ENCODE measurements around the gene LCN9.

Gene LCN9

DNA sequence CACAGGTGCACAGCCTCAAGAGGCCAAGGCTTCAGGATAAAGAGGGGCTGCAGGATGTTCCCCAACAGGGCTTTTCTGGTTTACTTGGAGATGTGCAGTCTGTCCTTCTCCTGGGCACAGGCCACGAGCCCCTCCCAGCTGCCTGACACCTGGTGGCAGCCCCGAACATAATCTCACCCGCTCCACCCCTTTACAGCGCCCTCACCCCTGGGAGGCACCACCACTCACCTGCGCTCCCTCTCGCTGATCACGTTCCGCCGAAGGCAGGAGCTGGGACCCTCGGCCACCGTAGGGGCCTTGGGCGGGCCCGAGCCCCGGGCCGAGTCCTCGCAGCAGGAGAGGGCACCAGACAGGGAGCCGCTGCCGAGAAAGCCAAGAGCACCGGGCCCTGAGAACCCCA is 35.7 kb downstream of the LCN9 start:
- no peak for DNase-seq (ENCODE audit: low spot score)

DNA sequence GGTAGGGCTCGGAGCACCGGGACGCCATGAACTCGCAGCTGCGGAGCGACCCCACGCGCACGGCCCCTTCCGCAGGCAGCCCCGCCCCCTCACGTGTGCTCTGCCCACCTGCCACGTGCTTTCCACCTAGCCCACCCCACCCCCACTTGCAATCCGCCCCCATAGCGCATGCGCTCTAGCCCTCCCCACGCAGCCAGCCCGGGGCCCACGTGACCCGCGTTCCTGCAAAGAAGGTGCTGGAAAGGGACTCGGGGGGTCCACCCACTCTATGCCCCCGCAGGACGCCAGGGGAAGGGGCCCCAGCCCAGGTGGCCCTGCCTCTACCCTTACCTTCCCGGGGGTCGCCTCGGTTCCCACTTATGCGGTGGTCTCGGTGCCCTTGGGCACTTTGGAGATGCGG is 36.3 kb downstream of the LCN9 start, which contains the start of gene SOHLH1:
TSS of gene SOHLH1 (minus strand) at position 42 of the 400 bp plus-strand sequence. CDS start at position 28, 14 bp downstream.
- no peak for DNase-seq (ENCODE audit: low spot score)

DNA sequence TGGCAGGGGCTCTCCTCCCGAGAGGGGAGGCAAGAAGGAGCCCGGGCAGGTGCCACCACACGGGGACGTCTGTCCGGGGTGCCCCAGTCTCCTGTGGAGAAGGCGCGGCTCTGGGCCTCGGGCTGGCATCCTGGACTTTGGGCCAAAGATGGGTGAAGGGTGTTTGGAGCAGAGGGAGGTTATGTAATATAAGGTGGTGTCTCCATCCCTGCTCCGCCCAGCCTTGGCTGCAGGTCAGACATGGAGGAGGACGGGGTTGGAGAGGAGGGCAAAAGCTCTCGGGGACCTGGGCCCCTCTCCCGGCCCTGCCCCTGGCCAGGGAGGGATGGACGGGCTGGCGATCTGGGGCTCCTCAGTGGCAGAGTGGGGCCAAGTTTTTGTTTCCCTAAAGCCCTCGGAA is 37.4 kb downstream of the LCN9 start:
- DNase-seq (ENCODE audit: low spot score) = no peak

DNA sequence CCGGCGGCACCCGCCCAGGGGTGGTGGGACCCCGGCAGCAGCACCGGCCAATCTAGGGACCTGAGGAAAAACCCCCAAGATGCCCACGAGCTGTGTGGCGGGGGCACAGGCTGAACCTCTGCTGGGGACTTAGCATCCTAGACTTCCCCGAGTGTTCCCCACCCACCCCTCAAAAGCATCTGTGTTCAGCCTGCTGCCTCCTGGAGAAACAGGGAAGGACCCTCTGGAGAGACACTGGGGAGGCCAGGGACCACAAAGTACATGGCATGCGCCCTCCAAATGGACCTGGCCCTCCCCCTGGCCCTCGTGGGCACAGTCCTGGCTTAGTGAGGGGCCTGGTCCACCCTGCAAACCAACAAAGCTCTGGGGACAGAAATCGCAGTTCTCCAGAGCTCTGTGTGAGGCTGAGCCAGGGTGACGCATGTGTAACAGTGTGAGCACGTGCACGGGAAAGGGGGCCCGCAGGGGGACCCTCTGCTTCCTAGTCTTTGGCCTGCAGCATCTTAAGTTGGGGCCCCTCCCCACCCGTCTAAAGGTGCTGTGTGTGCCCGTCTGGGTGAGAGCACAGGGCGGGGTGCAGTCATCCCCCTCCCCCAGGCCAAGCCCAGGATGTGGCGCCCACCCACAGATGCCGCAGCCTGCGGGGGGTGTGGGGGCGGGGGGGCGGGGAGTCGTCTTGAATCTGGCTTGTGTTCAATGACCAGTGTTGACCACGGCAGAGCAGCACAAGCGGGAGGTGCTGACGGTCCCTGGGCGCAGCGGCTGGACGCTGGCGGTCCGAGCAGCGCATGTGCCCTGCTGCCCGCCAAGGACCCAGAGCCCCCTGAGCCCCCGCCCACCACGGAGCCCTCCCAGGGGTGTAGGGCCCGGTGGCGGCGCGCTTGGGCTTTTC is 38.2 kb downstream of the LCN9 start:
- no peak for DNase-seq (ENCODE audit: low spot score)

DNA sequence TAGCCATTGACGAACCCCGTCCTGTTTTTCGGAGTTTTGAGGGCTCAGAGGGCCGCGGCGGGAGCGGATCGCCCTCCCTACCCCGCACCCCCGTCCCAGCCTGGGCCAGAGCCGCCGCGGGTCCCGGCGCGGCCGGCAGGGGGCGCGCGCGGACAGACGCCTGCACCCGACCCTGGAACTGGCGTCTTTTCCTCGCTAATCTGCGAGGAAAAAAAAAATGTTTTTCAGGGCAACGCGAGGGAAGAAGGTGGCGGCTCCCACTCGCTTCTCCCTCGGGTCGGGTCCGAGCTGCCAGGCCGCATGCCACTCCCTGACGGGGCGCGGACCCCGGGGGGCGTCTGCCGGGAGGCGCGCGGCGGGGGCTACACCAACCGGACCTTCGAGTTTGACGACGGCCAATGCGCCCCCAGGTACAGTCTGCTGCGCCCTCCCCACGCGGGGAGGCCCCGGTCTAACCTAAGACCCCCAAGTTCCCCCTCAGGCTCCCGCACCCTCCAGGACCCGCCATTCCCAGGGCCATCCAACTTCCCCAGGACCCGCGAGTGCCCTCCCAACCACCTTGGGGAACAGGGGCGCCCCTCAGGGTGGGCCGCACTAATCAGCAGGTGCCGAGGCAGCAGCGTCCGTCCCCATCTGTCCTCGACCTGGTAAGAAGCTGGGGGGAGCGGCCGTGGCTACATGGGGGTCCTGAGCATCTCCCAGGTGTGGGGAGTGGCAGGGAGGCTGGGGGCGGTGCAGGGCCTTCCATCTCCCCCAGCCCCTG is 39.0 kb downstream of the LCN9 start, which contains the start of gene KCNT1:
TSS of gene KCNT1 (plus strand) at position 227 of the 763 bp plus-strand sequence. CDS start at position 301, 74 bp downstream.
- DNase-seq (ENCODE audit: low spot score) = peak; percentile 38

DNA sequence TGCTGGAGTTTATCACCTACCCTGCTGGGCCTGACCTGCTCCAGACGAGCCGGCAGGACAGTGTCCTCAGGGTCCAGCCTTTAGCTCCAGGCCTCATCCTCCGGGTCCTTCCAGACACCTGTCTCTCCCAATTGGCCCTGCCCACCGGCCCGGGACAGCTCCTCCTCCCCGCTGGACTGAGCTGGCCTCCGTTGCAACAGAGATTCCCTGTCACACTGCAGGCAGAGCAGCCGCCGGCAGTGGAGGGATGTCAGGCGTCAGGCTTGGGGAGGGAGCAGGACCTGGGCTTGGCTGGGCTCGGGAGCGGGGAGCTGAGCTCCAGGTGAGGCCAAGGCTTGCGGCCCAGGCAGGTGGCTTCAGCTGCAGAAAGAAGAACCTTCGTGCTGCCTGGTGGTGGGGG is 40.6 kb downstream of the LCN9 start:
- DNase-seq (ENCODE audit: low spot score) = no peak

DNA sequence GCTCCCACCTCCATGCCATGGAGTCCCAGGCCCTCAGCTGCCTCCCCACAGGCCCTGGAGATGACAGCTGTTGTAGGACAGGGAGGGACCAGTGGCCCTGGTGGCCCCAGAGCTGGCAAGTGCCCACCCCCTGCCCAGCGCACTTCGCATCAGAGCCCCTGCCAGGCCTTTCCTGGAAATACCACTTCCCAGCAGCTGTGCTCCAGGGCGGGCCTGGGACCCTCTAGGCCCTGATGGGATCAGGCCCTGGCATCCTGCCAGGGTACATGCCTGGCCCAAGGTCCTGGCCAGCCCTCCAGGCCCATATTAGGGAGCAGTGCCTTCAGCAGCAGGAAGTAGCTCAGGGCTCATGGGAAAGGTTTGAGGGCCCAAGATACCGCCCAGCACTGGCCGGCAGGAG is 41.4 kb downstream of the LCN9 start:
- DNase-seq (ENCODE audit: low spot score) = no peak

DNA sequence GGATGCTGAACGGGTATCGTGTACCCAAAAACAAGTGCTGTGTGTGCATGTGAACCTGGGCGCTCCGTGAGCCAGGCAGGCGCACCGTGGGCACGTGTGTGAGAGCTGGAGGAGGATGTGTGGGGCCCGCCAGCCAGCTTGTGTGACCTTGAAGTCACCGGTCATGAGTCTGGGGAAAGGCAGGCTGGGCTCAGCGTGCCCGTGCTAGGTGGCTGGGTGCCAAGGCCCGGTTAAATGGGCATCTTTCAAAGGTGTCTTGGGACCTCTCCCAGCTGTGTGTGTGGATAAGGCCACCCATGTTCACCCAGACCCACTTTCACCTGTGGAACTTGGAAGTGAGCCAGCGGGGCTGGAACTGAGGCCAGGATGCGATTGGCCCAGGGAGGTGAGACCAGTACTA is 42.3 kb downstream of the LCN9 start:
- DNase-seq (ENCODE audit: low spot score) = no peak

DNA sequence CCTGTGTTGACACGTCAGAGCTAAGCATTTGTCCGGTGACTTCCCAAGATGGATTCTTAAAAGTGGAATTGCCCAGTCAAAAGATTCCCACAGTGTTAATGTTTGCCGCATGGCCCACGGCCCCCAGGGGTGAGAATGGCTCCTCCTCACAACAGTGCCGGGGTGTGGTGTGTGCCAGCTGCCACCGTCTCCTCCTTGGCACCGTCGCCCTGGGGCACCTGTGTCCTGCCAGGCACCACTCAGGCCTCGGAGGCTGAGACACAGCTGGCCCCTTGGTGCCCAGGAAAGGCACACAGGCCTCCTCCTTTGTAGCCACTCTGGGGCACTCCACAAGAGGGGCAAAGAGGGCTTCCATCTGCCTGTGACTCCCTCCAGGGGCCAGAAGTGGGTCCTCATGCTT is 43.2 kb downstream of the LCN9 start:
- no peak for DNase-seq (ENCODE audit: low spot score)

DNA sequence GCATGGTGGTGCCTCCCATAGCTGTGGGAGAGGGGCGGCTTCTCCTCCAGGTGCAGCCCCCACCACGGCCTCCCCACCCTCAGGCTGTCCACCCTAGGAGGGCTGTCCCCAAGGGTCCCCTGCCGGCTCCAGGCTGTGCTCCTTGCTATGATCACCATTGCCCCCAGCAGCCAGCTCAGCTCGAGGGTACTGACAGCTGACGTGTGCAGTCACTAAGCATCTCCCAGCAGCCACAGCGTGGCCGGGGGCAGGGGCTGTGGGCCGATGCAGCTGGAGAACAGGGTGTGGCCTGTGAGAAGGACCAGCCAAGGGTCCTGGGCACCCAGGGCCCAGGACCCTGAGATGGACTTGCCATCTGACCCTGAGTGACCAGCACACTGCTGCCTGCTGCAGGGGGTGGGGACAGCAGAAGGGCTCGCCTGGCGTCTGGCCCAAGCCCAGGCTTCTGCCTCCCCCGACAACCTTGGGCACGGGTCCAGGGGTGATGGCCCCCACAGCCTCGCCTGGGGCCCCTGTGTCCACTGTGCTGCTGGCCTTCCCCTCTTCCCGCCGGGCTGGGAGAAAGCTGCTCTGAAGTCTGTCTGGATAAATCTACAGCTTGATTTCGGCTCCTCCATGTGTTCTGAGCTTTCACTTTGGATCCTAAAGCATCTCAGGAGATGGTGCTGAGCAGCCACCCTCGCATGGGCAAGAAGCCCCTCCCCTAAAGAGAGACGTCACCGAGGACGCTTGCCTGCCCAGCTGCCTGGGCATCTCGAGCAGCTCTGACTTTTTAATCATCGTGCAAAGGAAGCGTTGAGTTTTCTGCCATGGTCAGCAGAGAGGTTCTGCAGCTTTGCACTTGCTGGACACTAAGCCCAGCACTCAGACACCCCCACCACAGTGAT is 44.4 kb downstream of the LCN9 start:
- DNase-seq (ENCODE audit: low spot score) = no peak

DNA sequence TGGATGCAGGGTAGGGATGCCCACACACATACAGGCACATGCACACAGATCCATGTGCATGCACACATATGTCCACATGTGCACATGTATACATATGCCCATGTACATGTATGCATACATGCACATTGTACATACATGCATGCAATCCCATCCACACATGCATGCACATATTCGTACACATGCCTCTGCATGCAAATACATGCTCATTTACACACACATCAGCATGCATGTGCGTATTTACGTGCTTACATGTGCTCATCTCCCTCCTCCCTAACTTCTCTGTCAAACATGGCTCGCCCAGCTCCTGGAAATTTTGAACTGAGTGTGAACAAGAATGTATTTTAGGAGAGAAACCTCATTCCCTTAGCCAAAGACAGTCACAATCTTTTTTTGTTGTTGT is 45.1 kb downstream of the LCN9 start:
- DNase-seq (ENCODE audit: low spot score) = no peak

DNA sequence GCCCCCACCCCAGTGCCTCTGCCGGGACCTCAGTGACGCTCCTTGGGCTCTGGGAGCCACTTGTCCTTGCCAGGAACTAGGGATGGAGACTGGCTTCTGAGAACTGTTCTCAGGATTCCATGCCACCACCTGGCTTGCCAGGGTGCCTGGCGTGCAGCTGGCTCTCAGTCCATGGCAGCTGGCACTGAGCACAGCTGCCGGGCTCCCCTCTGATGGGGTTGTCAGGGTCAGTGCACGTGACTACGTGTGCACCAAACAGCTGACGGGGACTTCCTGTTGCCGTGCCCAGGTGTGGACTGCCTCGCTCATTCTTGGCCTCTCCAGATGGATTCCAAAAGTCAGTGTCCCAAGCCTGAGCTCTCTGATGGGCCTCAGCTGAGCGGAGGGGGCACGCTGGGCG is 48.3 kb downstream of the LCN9 start:
- no peak for DNase-seq (ENCODE audit: low spot score)

DNA sequence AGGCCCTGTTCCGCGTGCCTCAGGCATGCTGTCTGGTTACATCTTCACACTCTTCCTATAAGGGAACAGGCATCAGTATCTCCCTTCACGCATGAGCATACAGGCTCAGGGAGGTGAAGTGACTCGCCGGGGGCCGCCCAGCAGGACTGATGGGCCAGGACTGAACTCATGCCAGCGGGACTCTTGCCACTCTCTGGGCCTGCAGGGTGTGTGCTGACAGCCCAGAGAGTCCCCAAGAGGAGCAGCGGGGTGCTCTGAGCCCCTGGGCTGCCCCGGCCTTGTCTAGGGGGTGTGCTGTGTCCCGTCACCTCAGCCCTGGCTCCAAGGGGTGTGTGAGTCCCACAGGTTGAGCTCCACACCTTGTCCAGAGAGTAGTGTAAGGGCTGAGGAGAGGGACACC is 48.8 kb downstream of the LCN9 start:
- no peak for DNase-seq (ENCODE audit: low spot score)

DNA sequence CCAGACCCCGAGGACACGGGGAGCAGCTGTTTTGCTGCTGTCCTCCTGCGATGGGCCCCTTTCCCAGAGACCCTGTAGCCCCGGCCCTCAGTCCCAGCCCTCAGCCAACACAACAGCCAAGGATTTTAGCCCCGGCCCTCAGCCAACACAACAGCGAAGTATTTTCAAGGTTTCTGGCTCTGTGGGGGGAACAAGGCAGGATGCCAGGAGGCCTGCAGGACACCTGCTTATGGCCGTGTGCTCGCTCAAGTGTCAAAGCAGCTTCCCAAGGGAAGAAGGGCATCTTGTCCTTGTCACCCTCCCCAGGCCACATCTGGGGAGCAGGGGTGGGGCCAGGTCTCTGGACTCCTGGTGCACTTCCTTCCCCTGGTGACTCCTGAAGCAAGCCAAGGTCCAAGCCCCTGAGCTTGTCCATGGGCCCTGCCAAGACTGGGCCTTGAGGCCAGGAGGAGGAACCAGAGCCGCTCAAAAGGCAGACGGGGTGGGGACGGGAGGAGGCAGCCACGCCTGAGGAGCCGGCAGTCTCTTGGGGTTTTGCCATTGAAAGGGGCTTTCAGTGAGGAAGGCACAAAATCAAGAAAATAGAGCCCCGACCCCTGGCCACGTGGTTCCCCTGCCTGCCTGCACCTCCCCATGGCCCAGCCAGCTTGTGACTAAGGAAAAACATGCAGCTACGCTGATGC is 49.6 kb downstream of the LCN9 start:
- DNase-seq (ENCODE audit: low spot score) = no peak

DNA sequence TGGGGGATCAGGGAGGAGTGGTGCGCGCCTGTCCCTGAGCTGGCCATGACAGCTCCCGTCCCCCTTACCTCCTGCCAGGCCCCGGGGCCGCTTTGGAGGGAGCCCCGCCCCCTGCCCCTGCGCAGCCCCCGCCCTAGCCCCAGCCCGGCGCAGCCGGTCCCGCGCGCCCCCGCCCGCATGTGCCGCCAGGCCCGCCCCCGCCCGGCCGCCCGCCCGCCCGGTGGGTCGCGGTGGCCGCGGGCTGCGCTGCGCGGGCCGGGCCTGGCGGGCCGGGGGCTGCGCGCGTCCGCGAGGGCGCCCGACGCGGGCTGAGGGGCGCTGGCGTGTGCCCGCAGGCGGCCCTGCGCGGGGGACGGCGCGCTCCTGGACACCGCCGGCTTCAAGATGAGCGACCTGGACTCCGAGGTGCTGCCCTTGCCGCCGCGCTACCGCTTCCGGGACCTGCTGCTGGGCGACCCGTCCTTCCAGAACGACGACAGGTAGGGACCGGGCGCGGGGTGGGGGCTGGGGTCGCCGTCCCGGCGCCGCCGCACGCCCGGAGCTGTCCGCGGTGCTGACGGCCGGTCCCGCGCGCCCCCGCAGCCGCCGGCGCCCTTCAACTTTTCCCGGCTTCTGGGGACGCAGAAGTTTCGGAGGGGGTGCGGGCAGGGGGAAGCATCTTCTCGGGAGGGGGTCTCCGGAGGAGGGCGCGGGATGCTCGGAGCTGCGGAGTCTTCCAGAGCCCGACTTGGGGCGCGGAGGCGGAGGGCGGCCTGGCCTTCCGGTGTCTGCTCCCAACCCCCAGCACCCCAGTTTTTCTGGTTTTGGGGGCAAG is 51.3 kb downstream of the LCN9 start:
- DNase-seq (ENCODE audit: low spot score) = no peak

DNA sequence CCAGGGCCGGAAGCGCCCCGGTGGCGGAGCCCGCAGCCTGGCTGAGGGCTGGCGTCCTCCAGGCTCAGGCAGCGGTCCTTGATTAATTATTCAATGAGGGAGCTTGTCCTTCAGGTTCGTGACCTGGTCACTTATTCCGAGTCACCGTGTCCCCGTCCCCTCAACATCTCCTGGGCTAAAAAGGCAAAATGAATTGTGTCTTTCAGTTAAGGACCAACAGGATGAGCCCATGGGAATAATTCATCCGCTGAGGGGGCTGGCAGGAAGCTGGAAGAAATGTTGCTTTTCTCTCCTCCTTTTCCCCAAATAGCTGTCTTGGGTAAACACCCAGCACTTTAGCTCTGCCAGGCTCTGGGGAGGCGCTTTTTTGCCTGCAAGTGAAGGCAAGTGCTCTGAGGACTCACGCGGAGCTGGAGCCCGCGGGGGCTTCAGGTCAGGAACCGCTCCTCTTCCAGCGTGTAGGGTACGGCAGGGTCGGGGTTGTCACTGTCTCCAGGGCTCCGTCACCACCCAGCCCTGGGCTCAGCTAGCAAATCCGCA is 52.0 kb downstream of the LCN9 start:
- DNase-seq (ENCODE audit: low spot score) = no peak

DNA sequence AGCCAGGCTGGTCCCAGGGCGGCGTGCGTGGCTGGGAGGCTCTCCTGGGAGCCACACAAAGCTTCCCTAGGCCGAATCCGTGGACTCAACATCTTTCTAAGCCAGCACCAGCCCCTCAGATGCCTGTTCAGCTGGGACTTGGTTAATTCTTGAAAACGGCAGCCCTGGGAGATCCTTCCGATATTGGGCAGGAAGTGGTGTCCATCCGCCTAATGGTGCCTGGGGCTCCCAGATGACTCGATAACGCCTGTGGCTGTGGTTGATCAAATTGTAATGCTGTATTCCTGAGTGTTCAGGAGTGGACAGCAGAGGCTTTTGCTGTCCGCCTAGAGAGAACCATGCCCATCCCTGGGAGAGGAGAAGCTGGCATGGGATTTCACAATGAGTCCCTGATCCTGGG is 52.9 kb downstream of the LCN9 start:
- DNase-seq (ENCODE audit: low spot score) = no peak

Data from LoVo (cell line).